HCT116 (cell line): Measurements from ENCODE around the gene PRKCA.

Experiments used
- CEBPB ChIP-seq: IDR thresholded peaks from 2 replicates; pipeline ENCODE4 v1.6.1; 2012; ENCODE audit warnings: low read depth
- EGR1 ChIP-seq: IDR thresholded peaks from 2 replicates; pipeline ENCODE4 v1.6.1; 2012; ENCODE audit warnings: low read depth
- EZH2 ChIP-seq: fragments of 200-600 bp; sonication (generic); IDR thresholded peaks from 2 replicates; pipeline ENCODE4 v1.6.1; 2017; ENCODE audit warnings: antibody characterized with exemption, mixed run types
- EZH2phosphoT487 ChIP-seq: fragments of 200-600 bp; IDR thresholded peaks from 2 replicates; pipeline ENCODE4 v1.6.1; 2018; ENCODE audit warnings: antibody characterized with exemption, borderline replicate concordance
- POLR2A ChIP-seq: IDR thresholded peaks from 2 replicates; pipeline ENCODE4 v1.7.0; 2011; ENCODE audit warnings: borderline replicate concordance; ENCODE audit not compliant: insufficient read depth, insufficient read length; ENCODE audit errors: extremely low read depth
- RAD21 ChIP-seq: IDR thresholded peaks from 2 replicates; pipeline ENCODE4 v1.6.1; 2012; ENCODE audit warnings: low read depth, mild to moderate bottlenecking
- SIN3A ChIP-seq: IDR thresholded peaks from 2 replicates; pipeline ENCODE4 v1.6.1; 2012; ENCODE audit warnings: low read depth
- SRF ChIP-seq: IDR thresholded peaks from 2 replicates; pipeline ENCODE4 v1.6.1; 2012; ENCODE audit warnings: low read depth
- TCF7L2 ChIP-seq: IDR thresholded peaks from 2 replicates; pipeline ENCODE4 v1.7.0; 2011; ENCODE audit warnings: borderline replicate concordance, inconsistent platforms; ENCODE audit not compliant: insufficient read depth, insufficient read length; ENCODE audit errors: extremely low read depth
- YY1 ChIP-seq: IDR thresholded peaks from 2 replicates; pipeline ENCODE4 v1.6.1; 2011; ENCODE audit warnings: low read length, low read depth, moderate library complexity, mild to moderate bottlenecking; ENCODE audit not compliant: insufficient replicate concordance; ENCODE audit errors: extremely low read depth
- ZFX ChIP-seq: fragments of 450-650 bp; IDR thresholded peaks from 2 replicates; pipeline ENCODE4 v1.6.1; 2017
- ZNF274 ChIP-seq: fragments of 200-500 bp; sonication (Bioruptor generic); IDR thresholded peaks from 2 replicates; pipeline ENCODE4 v1.6.1; 2014; ENCODE audit warnings: mild to moderate bottlenecking, low read depth, low read length, inconsistent platforms
- TF ChIP-seq, protein P1 (sequence below), 3 experiments: fragments of 200-600 bp in 1 of 3; sonication (generic) in 1 of 3; IDR thresholded peaks in 2 of 3; conservative IDR thresholded peaks in 1 of 3; 2 replicates each; pipeline ENCODE4 v1.5.1; 2012 to 2017; ENCODE audit warnings: low read depth in 2 of 3, low read length in 2 of 3, antibody characterized with exemption in 1 of 3, borderline replicate concordance in 1 of 3, control low read depth in 1 of 3, mild to moderate bottlenecking in 1 of 3, mixed read lengths in 1 of 3, mixed run types in 1 of 3, moderate library complexity in 1 of 3; ENCODE audit not compliant: insufficient read depth in 1 of 3
- TF ChIP-seq, protein P2 (sequence below): IDR thresholded peaks from 2 replicates; pipeline ENCODE4 v1.6.1; 2012

DNA sequence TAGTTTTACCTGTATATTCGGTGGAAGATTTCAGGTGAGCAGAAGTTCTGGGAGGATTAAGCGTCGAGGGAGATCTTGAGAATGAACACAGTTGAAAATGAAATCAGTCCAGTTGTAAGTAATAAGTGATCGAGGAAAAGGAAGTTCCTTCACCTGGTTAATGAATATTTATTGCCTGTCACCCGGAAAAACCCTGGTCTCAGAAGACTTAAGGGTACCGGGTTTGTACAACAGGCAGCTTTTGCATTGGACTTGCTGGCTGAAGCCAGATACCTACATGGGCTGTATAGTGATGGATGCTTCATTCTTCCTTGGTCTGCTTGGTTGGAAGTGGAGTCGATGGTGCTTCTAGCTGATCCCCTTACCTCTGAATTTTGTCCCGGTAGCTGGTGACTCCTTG lies 72.7 kb downstream of the PRKCA start:
- no peak for TF ChIP-seq POLR2A
- no peak for TF ChIP-seq EGR1
- TF ChIP-seq, protein P1, sequence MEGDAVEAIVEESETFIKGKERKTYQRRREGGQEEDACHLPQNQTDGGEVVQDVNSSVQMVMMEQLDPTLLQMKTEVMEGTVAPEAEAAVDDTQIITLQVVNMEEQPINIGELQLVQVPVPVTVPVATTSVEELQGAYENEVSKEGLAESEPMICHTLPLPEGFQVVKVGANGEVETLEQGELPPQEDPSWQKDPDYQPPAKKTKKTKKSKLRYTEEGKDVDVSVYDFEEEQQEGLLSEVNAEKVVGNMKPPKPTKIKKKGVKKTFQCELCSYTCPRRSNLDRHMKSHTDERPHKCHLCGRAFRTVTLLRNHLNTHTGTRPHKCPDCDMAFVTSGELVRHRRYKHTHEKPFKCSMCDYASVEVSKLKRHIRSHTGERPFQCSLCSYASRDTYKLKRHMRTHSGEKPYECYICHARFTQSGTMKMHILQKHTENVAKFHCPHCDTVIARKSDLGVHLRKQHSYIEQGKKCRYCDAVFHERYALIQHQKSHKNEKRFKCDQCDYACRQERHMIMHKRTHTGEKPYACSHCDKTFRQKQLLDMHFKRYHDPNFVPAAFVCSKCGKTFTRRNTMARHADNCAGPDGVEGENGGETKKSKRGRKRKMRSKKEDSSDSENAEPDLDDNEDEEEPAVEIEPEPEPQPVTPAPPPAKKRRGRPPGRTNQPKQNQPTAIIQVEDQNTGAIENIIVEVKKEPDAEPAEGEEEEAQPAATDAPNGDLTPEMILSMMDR (IDR thresholded peaks at IDR 0.05 in 2 of 3, conservative IDR thresholded peaks at IDR 0.05 in 1 of 3; ENCODE audit: borderline replicate concordance in 1 of 3, insufficient read depth in 1 of 3, low read depth in 2 of 3, low read length in 2 of 3), result no peak
- no peak for TF ChIP-seq EZH2phosphoT487
- TF ChIP-seq TCF7L2, result no peak
- no peak for TF ChIP-seq RAD21
- no peak for TF ChIP-seq SRF
- TF ChIP-seq, protein P2, sequence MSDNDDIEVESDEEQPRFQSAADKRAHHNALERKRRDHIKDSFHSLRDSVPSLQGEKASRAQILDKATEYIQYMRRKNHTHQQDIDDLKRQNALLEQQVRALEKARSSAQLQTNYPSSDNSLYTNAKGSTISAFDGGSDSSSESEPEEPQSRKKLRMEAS, result no peak
- TF ChIP-seq CEBPB, result no peak
- no peak for TF ChIP-seq YY1
- TF ChIP-seq SIN3A, result no peak
- no peak for TF ChIP-seq ZNF274
- no peak for TF ChIP-seq EZH2
- no peak for TF ChIP-seq ZFX
